Posterior vena cava (tissue), 2 donors: ENCODE measurements around the gene CFAP58. TPM values are rescaled to one million over a fixed set of nuclear protein-coding genes. Genes with fewer than 3 reads are reported as not detected.
A peak's percentile ranks its signal among the peaks of the same experiment; 100 is the strongest.

Experiments used
- DNase-seq: peaks from one replicate; pipeline ENCODE4 v3.0.0-alpha.2; 2020; ENCODE audit warnings: low spot score
- intact Hi-C, 2 donors: fragments of 100-400 bp; cut with DNase I; formaldehyde crosslinking; loops; one replicate each; pipeline versions ENCODE4 v1.14.1 to v1.14.2; 2022 to 2023
- long read RNA-seq, 2 donors: library from polyadenylated mRNA; unstranded; transcript quantifications; one replicate each; pipeline ENCODE4 v2.0.0, GENCODE V29; 2020 to 2021
- total RNA-seq, 2 donors: library from RNA; stranded (reverse); fragmentation: NEBNext Ultra II Directional; extraction: Animal tissue kit (Norgen Biotek cat#: 25700); gene quantifications; one replicate each; pipeline ENCODE4 v1.2.1, GENCODE V29; 2021
- donor health status: DM: yes; HTN: yes; CAD: no.
- donor health status: DM: yes; HTN: yes; CAD: no.

The CFAP58 gene, protein sequence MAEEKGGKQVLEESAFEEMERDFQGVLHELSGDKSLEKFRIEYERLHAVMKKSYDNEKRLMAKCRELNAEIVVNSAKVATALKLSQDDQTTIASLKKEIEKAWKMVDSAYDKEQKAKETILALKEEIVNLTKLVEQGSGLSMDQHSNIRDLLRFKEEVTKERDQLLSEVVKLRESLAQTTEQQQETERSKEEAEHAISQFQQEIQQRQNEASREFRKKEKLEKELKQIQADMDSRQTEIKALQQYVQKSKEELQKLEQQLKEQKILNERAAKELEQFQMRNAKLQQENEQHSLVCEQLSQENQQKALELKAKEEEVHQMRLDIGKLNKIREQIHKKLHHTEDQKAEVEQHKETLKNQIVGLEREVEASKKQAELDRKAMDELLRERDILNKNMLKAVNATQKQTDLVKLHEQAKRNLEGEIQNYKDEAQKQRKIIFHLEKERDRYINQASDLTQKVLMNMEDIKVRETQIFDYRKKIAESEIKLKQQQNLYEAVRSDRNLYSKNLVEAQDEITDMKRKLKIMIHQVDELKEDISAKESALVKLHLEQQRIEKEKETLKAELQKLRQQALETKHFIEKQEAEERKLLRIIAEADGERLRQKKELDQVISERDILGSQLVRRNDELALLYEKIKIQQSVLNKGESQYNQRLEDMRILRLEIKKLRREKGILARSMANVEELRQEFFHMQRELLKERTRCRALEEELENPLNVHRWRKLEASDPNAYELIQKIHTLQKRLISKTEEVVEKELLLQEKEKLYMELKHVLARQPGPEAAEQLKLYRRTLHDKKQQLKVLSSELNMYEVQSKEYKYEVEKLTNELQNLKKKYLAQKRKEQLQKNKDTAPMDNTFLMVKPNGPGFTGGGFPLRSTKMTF
- total RNA-seq, result under 1 TPM; 0.46 to 0.86 TPM
- long read RNA-seq, donor 1, partial matches to known transcripts, result 0 of 1 reads
- long read RNA-seq, donor 1, other reads (novel, unspliced or antisense), result 1 of 1 reads
- long read RNA-seq, donor 2, partial matches to known transcripts, result 1 of 5 reads
- long read RNA-seq, donor 2, other reads (novel, unspliced or antisense), result 4 of 5 reads

DNA sequence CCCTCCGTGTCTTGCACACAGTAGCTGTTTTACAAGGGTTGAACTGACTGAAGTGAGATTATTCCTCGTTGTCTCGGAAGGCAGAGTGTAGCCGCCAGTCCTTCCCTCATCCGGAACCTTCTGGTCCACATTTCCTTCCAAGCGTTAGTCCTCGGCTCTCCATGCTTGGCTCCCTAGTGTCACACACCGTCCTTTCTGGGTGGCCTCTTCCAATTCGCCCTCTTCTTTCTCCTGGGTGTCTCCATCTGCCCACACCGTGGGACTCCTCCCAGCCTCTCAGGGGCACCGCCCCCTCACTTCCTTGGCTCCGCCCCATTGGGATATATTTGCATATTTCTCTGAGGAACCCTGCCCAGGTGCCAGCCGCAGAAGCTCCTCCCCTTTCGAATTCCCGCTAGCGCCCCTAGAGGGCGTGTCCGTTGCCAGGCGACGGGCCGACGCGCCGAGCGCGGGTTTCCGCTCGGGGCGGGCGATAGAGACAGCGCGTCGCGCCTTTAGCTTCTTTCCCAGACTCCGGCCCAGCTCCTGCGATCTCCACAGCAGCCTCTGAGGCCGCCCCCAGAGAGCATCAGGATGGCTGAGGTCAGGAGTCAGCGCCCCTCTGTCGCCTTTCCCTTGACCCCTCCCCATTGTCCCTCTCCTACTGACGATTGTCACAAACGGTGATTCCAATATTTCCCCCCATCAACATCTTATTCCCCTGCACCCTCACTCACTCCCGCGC is at the start of gene CFAP58:
TSS of gene CFAP58 (plus strand) at position 509 of the 724 bp plus-strand sequence. CDS start at position 574, 65 bp downstream.
- peak; percentile 98 for DNase-seq
- intact Hi-C loops, result loop anchor here in 1 of 2 donors (5.0 kb wide), 1 partner anchor 61 kb away; no protein-coding TSS in a partner anchor

DNA sequence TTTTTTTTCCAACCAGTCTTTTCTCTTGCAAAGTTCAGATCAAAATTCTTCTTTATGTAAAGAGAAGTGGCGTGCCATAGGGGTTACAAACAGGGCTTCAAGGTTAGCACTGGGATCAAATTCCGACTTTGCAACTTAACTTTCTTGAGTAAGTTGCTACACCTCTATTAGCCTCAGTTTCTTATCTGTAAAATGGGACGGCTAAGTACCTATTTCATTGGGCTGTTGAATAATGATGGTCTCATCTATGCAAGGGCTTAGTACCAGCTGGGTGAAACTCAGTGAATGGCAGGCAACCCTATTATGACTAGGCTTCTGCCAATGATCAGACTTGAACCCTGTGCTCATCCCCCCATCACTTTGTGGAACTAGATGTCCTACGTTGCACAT is 49.3 kb upstream of the CFAP58 start:
- DNase-seq, result no peak

DNA sequence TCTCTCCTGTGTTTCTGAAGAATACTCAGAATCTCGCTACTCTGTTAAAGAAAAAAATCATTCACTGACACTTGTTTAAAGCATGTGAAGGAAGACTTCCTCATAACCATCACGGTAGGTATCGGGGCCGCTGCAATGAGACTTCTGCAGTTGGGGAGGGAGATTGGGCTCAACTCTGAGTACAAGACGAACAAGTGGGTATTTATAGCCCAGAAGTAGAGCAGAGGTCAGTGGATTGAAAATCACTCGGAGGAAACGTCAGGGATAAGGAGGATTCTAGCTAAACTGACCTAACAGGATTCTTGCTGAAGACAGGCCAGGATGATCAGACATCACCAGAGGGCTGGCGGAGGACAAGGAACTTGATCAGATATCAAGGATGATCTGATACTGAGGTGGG is 48.7 kb upstream of the CFAP58 start:
- intact Hi-C loops, result loop anchor here in 1 of 2 donors (5.0 kb wide), 1 partner anchor 32 kb away; the partner anchor contains the start of gene ITPRIP
- no peak for DNase-seq

More for the DNA sequence above, 49.3 kb upstream of the CFAP58 start:
- intact Hi-C loops, result loop anchor here in 1 of 2 donors (5.0 kb wide), 1 partner anchor 33 kb away; the partner anchor contains the start of gene ITPRIP

DNA sequence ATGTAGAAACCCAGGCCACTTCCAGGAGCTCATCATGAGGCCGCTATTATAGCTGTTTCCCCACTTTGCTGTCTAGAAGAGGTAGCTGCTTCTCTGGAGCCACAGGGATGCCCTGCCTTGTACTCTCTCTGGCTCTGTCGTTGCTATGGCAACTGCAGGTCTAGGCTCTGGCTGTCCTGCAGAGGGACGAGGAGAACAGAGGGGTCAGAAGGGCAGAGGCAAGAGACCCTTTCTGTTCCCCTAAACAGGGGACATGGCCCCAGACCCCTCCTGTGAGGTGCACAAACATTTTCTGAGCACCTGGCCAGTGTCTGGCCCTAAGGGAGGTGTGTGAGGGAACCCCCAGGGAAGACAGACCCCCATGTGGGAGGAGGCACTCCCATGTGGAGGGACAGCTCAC is 46.7 kb upstream of the CFAP58 start:
- no peak for DNase-seq
- intact Hi-C loops, result no loop called here

DNA sequence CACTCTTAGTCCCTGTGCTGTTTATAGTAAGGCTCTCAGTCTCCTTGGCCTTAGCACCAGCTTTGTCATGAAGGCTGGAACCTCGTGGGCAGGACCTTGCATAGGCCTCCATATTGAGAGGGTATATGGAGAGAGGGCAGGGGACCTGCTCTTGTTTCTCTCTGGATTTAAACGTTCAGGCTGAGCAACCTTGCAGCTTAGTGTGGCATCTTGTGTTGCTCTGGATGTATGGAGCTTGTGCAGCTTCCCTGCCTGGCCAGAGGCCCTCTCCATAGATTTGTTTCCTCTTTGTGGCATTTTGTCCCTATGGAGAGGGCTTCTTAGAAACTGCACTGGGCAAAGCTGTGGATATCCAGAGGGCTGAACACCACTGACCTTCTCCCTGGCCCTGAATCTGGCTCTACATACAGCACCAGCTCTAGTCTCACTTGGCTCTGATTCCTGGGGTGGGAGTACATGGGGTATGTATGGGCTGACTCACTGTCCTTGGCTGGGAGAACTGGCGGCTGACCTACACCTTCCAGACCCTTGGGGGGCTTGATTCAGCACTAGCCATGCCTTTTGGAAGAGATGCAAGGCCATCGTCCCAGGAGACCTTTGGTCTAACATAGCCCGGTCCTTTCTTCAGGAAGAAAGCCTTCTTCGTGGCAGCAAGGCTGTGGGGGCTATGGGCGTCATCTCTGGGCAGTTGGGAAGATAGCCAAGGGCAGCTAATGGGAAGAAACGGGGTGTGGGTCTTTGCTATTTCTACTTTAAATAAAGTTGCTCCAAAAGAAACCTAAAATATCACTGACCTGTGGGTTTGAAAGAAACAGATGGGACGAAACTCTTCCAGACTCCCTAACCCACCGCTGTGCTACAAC is 45.8 kb upstream of the CFAP58 start:
- intact Hi-C loops, result no loop called here
- DNase-seq, result no peak

DNA sequence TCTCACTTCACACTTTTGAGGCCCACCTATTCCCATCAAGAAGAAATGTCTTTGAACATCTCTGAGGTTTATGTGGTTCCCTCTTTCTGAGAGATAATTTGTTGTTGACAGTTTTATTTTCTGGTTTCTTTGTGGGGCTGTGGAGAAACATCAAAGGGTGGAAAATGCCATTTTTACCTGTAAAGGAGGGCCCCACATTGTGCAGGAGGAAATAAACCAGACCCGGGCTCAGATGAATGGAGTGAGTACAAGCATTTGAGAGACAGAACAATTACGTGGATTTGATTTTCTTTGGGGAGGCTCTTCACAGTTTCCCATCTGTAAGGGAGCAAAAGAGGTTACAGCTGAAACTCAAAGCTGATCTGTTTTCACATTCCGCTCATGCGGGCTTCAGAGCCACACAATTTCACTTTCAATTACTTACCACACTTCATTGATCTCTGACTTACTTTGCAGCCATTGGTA is 45.2 kb upstream of the CFAP58 start:
- intact Hi-C loops, result no loop called here

DNA sequence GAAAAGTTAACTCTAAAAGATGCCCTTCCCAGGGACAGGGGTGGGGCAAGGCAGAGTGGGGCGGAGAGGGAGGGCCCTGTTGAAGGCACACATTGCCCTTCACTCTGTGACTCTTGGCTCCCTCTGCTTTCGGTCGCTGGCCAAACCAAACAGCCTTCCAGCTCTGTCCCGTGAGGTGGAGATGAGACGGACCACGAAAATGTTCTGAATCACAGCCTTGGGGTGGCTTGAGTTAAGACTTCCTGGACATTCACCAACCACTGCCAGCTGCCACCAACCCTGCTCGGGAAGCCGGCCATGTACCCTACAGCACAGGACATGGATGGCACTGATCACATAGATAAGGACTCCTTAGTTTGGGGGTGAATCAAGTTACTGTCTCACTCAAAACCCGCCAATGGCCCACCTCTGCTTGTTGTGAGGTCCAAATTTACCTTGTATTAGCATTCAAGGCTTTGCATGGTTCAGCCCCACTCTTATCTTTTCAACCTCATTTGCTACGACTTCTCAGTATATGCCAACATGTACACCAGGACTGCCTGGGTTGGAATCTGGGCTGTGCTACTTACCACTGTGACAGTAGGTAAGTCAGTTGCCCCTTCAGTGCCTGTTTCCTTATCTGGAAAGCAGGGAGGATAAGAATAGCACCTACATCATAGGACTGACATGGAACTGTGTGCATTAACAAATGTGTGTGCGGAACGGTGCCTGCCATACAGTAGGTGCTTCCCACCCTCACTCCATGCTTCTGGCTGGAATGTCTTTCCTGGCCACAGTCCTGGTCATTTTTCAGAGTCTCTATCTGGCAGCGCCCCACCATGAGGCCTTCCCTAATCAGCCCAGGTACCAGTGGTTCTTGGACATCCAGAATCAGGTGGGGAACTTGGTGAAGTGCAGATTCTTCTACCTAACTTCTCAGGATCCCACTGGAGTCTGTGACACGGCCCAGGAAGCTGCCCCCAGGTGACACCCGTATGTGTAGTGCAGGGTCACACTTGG is 43.4 kb upstream of the CFAP58 start:
- intact Hi-C loops, result no loop called here
- peak; percentile 92 for DNase-seq

More for the DNA sequence above, 45.2 kb upstream of the CFAP58 start:
- no peak for DNase-seq

DNA sequence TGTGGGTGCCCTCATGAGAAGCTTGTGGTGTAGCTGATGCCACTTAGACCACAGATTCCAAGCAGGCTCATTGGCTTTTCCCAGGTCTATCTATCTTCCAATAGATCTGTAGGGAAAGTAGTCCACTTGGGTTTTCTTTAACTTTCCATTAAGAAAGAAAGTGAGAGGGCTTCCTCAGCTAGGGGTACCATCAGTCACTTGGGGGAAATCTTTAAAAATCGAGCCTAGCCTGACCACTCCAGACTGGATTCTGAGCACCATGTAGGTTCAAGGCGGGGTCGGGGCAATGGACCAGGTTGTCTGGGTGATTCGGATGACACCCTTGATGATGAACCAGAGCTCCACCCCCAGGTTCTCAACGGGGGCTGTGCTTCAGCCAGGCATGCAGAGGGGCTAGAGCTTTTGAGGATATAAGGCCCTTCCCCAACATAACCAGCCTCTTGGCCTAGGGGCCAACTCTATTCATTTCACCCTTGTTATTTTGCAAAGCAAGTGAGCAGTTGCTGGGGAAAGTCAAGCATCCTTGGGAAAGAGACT is 42.4 kb upstream of the CFAP58 start:
- DNase-seq, result no peak
- intact Hi-C loops, result no loop called here

DNA sequence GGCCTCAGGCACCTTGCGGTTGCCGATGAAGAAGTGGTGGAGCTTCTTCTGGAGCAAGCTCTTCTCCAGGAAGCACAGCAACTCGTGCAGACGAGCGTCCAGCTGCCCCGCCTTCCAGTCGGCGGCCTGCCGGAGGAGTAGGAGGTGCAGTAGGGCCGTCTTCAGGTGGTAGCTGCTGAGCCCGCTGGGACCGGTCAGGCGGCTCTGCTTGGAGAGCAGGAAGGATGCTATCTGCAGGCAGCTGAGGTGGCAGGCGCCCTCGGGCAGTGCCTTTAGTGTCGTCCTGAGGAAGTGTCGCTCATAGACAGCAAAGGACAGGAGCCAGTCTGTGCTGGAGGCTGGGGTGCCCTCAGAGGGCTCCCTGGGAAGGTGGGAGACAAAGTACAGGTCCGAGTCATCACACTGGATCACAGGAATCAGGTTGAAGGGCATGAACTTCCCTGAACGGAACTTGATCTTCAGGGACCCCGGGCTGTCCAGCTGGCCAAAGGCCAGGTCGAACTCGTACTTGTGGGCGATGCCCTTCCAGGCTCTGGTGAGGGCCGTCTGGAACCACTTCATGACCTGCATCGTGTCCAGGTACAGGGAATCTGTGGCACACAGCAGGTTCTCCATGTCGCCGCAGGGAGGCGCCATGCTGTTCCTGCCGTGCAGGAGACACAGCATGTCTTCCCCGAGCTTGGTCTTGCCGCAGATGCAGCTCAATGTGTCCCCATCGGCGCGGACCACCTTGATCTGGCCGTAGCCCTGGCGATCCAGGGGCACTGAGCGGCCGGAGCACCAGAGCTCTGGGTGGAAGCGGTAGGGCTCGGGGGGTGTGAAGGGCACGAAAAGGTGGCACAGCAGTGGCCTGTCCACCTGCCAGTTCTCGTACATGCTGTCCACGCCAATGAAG is 38.8 kb upstream of the CFAP58 start:
- no peak for DNase-seq
- intact Hi-C loops, result no loop called here

DNA sequence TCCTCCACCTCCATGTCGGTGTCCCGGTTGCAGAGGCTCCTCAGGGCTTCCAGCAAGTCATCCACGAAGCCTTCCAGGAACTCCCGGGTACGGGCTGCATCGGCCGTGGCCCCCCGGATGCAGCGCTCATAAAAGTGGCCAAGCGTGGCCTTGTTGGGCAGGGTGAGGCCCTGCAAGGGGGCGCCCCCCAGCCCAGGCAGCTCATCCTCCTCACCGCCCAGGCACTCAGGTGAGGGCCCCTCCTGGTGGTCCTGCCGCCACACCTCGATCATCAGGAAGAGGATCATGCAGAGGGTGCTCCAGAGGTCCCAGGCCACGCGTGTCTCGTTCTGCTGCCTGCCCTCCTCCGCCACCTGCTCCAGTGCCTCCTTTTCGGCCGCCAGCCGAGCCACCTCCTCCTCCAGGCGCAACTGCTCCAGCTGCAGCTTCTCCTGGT is 38.1 kb upstream of the CFAP58 start:
- no peak for DNase-seq
- intact Hi-C loops, result no loop called here

DNA sequence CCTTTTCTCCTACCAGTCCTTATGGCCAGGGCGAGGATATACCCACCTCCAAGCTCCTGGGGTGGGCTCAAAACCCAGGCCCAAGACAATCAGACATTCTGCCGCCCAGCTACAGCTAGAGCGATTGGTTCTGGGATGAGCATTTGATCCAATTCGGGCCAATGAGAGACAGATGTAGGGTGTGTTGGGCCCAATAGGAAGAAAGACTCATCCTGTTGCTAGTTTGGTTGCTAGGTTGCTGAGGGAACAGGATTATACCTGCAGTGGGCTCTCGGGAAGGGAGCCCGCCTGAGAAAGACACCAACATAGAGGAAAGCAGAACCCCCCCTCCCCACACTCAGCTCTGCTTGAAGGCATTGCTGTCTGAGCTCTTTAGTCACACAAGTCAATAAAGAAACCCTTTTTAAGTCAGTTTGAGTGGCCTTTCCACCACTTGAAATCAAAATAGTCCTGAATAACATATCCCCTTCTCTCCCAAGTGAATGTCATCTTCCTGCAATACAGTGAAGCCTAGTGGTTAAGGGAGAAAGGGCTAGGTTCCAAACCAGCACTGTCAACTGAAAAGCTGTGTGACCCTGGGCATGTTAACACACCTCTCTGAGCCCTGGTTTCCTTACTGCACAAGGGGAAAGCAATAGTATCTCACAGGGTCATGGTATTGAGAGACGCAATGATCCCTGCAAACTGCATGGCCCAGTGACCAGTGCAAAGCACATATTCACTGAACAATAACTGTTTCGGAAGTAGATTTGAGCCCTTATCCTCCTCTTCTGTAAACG is 37.1 kb upstream of the CFAP58 start:
- DNase-seq, result no peak
- intact Hi-C loops, result no loop called here

DNA sequence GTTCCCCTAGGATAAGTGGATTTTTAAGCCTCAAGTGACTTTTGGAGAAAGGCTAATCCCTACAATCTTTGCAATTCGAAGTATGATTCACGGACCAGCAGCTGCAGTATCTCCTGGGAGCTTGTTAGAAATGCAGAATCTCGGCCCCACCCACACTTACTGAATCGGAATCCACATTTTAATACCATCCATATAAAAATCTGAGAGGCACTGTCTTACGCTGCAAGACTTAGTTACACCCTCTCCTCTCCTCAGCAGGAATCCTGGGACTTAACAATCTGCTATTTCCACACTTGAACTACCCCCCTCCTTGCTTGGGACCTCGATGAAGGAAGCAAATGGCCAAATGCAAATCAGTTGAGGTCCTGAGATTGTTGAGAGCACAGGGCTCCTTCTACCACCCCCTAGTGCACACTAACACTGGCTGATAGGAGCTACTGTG is 36.3 kb upstream of the CFAP58 start:
- DNase-seq, result no peak
- intact Hi-C loops, result no loop called here

DNA sequence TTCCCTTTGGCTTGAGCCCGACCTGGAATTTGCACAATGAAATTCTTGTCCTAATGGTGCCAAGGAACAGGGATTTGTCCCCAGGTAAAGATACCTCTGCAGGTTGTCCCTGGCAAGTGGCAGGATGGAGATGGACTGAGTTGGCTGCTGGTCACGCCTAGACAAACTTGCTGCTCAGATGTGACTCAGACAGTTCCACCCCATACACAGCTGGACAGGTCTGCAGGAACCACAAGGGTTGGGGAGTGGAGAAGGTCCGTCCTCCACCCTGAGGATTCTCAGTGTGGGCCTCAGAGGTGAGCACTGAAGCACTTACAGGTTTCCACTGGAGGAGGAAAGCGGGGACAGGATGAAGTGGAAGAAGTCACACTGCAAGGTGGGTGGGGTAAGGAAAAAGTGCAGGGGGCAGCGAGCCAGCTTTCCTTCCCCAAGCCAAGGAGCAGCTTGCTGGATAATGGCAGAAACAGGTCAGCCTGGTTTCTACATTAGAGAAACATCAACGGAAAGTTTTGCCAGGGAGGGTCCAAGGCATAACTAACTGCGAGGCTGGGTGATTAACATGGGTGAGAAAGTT is 35.8 kb upstream of the CFAP58 start:
- no peak for DNase-seq
- intact Hi-C loops, result no loop called here

DNA sequence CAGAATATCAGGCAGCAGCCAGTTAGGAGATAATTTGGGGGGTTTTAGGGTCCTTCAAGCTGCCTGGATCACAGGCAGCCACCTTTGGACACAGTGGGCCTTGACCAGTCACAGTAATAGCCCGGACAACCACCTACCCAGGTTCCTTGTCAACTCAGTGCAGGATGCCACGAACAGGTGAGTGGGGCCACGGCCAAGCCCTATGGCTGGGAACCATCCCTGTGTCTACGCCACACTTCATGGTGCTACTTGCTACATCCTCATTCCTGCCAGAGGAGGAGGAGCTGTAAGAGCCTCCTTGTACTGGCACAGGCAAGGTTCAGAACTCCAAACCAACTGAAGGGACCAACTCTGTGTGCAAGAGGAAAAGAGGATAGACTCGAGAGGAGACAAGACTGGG is 35.3 kb upstream of the CFAP58 start:
- intact Hi-C loops, result no loop called here

More for the DNA sequence above, 35.3 kb upstream of the CFAP58 start:
- no peak for DNase-seq
